HG02981 (cell line): ENCODE measurements around the gene HGD.
A peak's percentile ranks its signal among the peaks of the same experiment; 100 is the strongest.
"Not testable (repeated sequence)": the region's sequence is repeated elsewhere in the genome, so short reads cannot be mapped to it uniquely, and the experiment has no call there.

ENCODE experiments used
- ATAC-seq: cut with Tn5 transposase; IDR thresholded peaks from one replicate; pipeline ENCODE4 v1.9.1; 2021; ENCODE audit warnings: mild to moderate bottlenecking, moderate library complexity; ENCODE audit not compliant: unreplicated experiment

Gene HGD

GRCh38 chr3:120680193-120680894, 1.7 kb downstream of the HGD start:
- no peak for ATAC-seq

GRCh38 chr3:120678984-120679383, 3.1 kb downstream of the HGD start:
- peak; percentile 37 for ATAC-seq

GRCh38 chr3:120678331-120678947, 3.6 kb downstream of the HGD start:
- ATAC-seq = peak; percentile 90

- ATAC-seq = not testable (repeated sequence)
These were observed 4.8 kb downstream of the HGD start for GRCh38 chr3:120677193-120677592.

- ATAC-seq = no peak
These were observed 8.9 kb downstream of the HGD start for GRCh38 chr3:120673116-120673515.

GRCh38 chr3:120670576-120670975, 11.5 kb downstream of the HGD start:
- no peak for ATAC-seq

GRCh38 chr3:120664926-120665325, 17.1 kb downstream of the HGD start:
- ATAC-seq = no peak

- no peak for ATAC-seq
These were observed 20.1 kb downstream of the HGD start for GRCh38 chr3:120661945-120662344.

GRCh38 chr3:120661106-120661905, 20.7 kb downstream of the HGD start:
- ATAC-seq = no peak

GRCh38 chr3:120659834-120660233, 22.2 kb downstream of the HGD start:
- ATAC-seq = no peak

GRCh38 chr3:120659285-120659684, 22.8 kb downstream of the HGD start:
- ATAC-seq = no peak

GRCh38 chr3:120652896-120653545, 29.0 kb downstream of the HGD start:
- ATAC-seq = no peak

GRCh38 chr3:120652281-120652680, 29.8 kb downstream of the HGD start:
- no peak for ATAC-seq

- ATAC-seq = no peak
These were observed 31.7 kb downstream of the HGD start for GRCh38 chr3:120650311-120650710.

GRCh38 chr3:120649830-120650233, 32.2 kb downstream of the HGD start:
- no peak for ATAC-seq

- no peak for ATAC-seq
These were observed 33.7 kb downstream of the HGD start for GRCh38 chr3:120648290-120648689.

- ATAC-seq = no peak
These were observed 35.1 kb downstream of the HGD start for GRCh38 chr3:120646771-120647432.

- ATAC-seq = no peak
These were observed 36.8 kb downstream of the HGD start for GRCh38 chr3:120645083-120645845.

GRCh38 chr3:120642368-120642948, 39.6 kb downstream of the HGD start:
- no peak for ATAC-seq
